Psoas muscle (tissue), 8 donors: ENCODE results near the gene CAPG. TPM values are rescaled to one million over a fixed set of nuclear protein-coding genes. Genes with fewer than 3 reads are reported as not detected.

ENCODE experiments used
- ATAC-seq, 4 donors: fragments of 200-7000 bp; cut with Tn5 transposase; one replicate each; pipeline ENCODE4 v1.9.1; 2020; ENCODE audit warnings: moderate library complexity in 3 of 4, mild to moderate bottlenecking in 2 of 4
- DNase-seq, 2 donors: peaks; one replicate each; pipeline ENCODE4 v3.0.0-alpha.2; 2020
- H3K27ac ChIP-seq: fragments of 200-600 bp; one replicate; pipeline ENCODE4 v1.8.0; 2022
- H3K27me3 ChIP-seq, 3 donors: fragments of 200-600 bp in 1 of 3; one replicate each; pipeline versions ENCODE4 v1.6.1 to v1.8.0; 2013 to 2022; ENCODE audit warnings: low read length in 2 of 3, mild to moderate bottlenecking in 2 of 3, moderate library complexity in 1 of 3; ENCODE audit not compliant: insufficient read depth in 3 of 3
- H3K36me3 ChIP-seq, 2 donors: fragments of 200-600 bp in 1 of 2; one replicate each; pipeline versions ENCODE4 v1.6.1 to v1.8.0; 2013 to 2022; ENCODE audit warnings: low read depth in 1 of 2, mild to moderate bottlenecking in 1 of 2, moderate library complexity in 1 of 2; ENCODE audit not compliant: insufficient read depth in 1 of 2
- H3K4me1 ChIP-seq: fragments of 200-600 bp; one replicate; pipeline ENCODE4 v1.8.0; 2022
- H3K4me3 ChIP-seq: fragments of 200-600 bp; one replicate; pipeline ENCODE4 v1.8.0; 2022; ENCODE audit warnings: mild to moderate bottlenecking
- H3K9me3 ChIP-seq: fragments of 200-600 bp; one replicate; pipeline ENCODE4 v1.8.0; 2022
- WGBS, 3 donors: extraction: QIAGEN DNeasy Blood & Tissue Kit; methylation state at CpG; one replicate each; pipeline versions ENCODE4 v1.1.6 to v1.1.7; 2013; 5-methylcytosine and 5-hydroxymethylcytosine counted together
- intact Hi-C, 2 donors: fragments of 100-400 bp; cut with DNase I; formaldehyde crosslinking; loops; one replicate each; pipeline versions ENCODE4 v1.11.0 to v1.14.2; 2022
- polyA plus RNA-seq, 3 donors: library from polyadenylated mRNA; stranded (reverse); fragments of 200-250 nt; gene quantifications; one replicate each; pipeline ENCODE4 v1.2.3, GENCODE V29; 2013
- total RNA-seq, 4 donors: library from RNA; stranded (reverse); fragmentation: NEBNext Ultra II Directional in 2 of 4; extraction: Animal tissue kit (Norgen Biotek cat#: 25700) in 2 of 4; gene quantifications; one replicate each; pipeline versions ENCODE4 v1.2.1 to v1.2.4, GENCODE V29; 2021 to 2023
- TF ChIP-seq, protein P1 (sequence below): fragments of 200-600 bp; IDR thresholded peaks from one replicate; pipeline ENCODE4 v1.8.0; 2022; ENCODE audit warnings: antibody characterized with exemption
- donor health status: healthy with polysubstance abuse.
- donor health status: DM: no; HTN: no; CAD: no; lungs with moderate emphysema.
- donor health status: Bipolar disorder and iron deficiency.
- donor health status: healthy.
- donor health status: DM: yes; HTN: yes; CAD: no.
- donor health status: DM: no; HTN: no; CAD: no.
- donor health status: DM: no; HTN: no; CAD: no.
- donor health status: DM: yes; HTN: yes; CAD: no.

Gene CAPG
- total and polyA plus RNA-seq, 7 donors: 2.8 to 11.1 (median 7.9) TPM

DNA sequence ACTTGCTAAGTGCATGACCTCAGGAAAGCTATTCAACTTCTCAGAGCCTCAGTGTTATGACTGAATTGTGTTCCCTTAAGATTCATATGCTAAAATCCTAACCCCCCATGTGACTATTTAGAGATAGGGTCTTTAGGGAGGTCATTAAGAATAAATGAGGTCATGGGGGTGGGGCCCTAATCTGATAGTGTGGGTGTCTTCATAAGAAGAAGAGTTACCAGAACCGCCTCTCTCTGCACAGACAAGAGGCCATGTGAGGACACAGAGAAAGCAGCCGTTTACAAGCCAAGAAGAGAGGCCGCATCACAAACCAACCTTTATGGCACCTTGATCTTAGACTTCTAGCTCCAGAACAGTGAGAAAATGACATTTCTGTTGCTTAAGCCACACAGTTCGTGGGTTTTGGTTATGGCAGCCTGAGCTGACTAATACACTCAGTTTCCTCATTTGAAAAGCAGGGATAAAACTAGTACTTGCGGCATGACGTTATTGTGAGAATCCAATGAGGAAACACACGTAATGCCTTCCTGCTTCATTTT, 18.2 kb upstream of the CAPG start:
- H3K4me3 ChIP-seq: no peak overlapping the region
- no peaks in the 10 kb centered on the region for H3K9me3 ChIP-seq
- intact Hi-C loops: loop anchor here in 1 of 2 donors (2.0 kb wide), 1 partner anchor 128 kb away; no protein-coding TSS in a partner anchor
- no peaks in the 10 kb centered on the region for H3K36me3 ChIP-seq
- H3K27me3 ChIP-seq: no peaks in the 10 kb centered on the region
- no peak overlapping the region for H3K27ac ChIP-seq
- no peak for ATAC-seq
- H3K4me1 ChIP-seq: peaks cover 11% of the 10 kb centered on the region
- TF ChIP-seq, protein P1, sequence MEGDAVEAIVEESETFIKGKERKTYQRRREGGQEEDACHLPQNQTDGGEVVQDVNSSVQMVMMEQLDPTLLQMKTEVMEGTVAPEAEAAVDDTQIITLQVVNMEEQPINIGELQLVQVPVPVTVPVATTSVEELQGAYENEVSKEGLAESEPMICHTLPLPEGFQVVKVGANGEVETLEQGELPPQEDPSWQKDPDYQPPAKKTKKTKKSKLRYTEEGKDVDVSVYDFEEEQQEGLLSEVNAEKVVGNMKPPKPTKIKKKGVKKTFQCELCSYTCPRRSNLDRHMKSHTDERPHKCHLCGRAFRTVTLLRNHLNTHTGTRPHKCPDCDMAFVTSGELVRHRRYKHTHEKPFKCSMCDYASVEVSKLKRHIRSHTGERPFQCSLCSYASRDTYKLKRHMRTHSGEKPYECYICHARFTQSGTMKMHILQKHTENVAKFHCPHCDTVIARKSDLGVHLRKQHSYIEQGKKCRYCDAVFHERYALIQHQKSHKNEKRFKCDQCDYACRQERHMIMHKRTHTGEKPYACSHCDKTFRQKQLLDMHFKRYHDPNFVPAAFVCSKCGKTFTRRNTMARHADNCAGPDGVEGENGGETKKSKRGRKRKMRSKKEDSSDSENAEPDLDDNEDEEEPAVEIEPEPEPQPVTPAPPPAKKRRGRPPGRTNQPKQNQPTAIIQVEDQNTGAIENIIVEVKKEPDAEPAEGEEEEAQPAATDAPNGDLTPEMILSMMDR: no peak
- 64 to 67% (median 66%) methylated on average over 7 of the region's 7 CpGs for WGBS, 3 donors
- DNase-seq: no peak

DNA sequence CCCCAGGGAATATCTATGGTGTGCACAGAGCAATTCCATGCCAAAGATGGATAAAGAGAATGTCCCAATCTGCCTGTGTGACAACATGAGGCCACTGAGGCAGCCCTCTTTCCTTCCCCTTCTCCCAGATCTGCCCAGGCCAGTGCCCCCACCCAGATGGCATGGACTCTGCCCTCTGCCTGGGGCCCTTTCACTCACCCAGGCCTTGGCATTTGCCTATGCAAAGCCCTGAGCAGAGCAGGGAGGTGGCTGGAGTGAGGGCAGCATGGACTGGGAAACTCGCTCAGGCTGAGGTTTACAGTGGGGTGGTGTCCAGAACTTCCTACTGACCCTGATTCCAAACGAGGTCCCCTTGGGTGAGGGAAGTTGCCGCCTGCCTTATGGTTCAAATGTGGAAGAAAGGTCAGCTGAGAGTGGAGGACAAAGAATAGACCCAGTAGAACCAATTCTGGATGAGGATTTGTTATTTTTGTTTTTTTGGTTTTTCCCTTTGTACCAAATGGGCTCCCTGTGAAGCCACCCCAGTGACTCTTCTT, 17.2 kb upstream of the CAPG start:
- TF ChIP-seq, protein P1: no peak
- Histone ChIP-seq H3K9me3 (no peaks in the 10 kb centered on the region), H3K36me3 (no peaks in the 10 kb centered on the region), H3K4me1 (peaks cover 2% of the 10 kb centered on the region), H3K4me3 (no peak overlapping the region), H3K27me3 (no peaks in the 10 kb centered on the region), H3K27ac (no peak overlapping the region)
- ATAC-seq (no peak), DNase-seq (no peak)
- intact Hi-C loops: no loop called here
- WGBS, 3 donors: 71 to 77% (median 72%) methylated on average over 3 of the region's 3 CpGs

DNA sequence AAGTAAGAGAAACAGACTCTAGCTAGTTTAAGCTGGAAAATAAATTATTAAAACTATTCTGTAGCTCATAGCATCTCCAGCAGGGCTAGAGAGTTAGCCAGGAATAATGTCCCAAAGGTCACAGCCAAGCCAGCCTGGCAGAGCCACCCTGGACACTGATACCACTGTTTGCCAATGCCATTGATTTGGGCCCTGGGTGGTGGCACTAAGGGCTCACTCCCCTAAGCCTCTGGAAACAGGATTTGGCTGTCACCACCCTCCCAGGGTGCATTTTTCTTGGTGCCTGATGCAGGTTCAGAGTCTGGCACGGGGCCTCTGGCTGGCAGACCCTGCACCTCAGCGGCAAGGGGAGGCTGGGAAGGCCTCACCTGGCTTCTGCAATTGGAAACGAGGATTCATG, 15.4 kb upstream of the CAPG start:
- WGBS, 3 donors: 90 to 94% (median 93%) methylated on average over 3 of the region's 3 CpGs
- H3K4me3 ChIP-seq: no peak overlapping the region
- H3K27me3 ChIP-seq: no peaks in the 10 kb centered on the region
- DNase-seq: no peak
- no peaks in the 10 kb centered on the region for H3K9me3 ChIP-seq
- intact Hi-C loops: no loop called here
- no peaks in the 10 kb centered on the region for H3K36me3 ChIP-seq
- H3K4me1 ChIP-seq: no peaks in the 10 kb centered on the region
- ATAC-seq: no peak
- TF ChIP-seq, protein P1: no peak
- H3K27ac ChIP-seq: no peak overlapping the region

DNA sequence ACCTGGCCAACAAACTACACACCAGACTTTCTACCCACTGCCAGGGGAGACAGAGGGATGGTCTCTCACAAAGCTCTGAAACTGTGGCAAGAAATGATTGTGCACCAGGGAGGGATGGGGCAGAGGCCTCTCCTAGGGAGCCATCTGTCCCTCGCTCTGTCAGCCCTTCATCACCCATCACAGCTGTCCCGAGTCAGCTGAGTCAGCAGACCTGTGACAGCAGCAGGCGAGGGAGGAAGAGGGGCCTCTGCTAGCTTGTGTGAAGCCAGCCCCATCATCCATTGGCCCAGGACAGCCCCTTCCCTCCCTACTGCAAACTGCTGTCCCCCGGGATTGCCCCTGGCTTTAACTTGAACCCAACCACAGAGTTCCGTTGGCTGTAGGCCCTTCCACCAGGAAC, 13.4 kb upstream of the CAPG start:
- Histone ChIP-seq H3K27ac (no peak overlapping the region), H3K4me3 (no peak overlapping the region), H3K4me1 (peaks cover 10% of the 10 kb centered on the region), H3K36me3 (no peaks in the 10 kb centered on the region), H3K9me3 (no peaks in the 10 kb centered on the region), H3K27me3 (no peaks in the 10 kb centered on the region)
- intact Hi-C loops: no loop called here
- TF ChIP-seq, protein P1: no peak
- no peak for DNase-seq
- WGBS, 3 donors: 55 to 70% (median 60%) methylated on average over 5 of the region's 5 CpGs
- no peak for ATAC-seq

DNA sequence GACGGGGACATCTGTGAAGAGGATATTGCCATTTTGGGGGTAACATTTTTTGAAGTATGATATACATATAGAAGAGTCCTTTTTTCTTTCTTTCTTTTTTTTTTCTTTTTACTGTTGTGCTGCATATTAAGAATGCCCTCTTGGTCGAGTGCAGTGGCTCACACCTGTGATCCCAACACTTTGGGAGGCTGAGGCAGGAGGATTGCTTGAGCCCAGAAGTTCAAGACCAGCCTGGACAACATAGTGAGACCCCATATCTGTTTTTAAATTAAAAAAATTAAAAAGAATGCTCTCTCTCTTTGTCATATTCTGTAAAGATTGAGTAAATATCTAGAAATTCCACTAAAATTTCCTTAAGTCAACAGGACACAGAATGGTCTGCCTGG, 11.9 kb upstream of the CAPG start:
- Histone ChIP-seq H3K36me3 (no peaks in the 10 kb centered on the region), H3K9me3 (no peaks in the 10 kb centered on the region), H3K27me3 (no peaks in the 10 kb centered on the region), H3K4me1 (peaks cover 14% of the 10 kb centered on the region), H3K27ac (no peak overlapping the region), H3K4me3 (no peak overlapping the region)
- ATAC-seq (no peak), DNase-seq (no peak)
- WGBS, 3 donors: 89 to 100% (median 93%) methylated on average over 2 of the region's 2 CpGs
- intact Hi-C loops: no loop called here
- TF ChIP-seq, protein P1: no peak
